Liver (tissue), 3 donors: ENCODE measurements around the gene LNX1.

Experiments used
- FOXA1 ChIP-seq: IDR thresholded peaks from 2 replicates; pipeline ENCODE4 v1.6.1; 2016; ENCODE audit warnings: antibody characterized with exemption
- GABPA ChIP-seq, 2 donors: IDR thresholded peaks in 1 of 2; conservative IDR thresholded peaks in 1 of 2; 2 replicates each; pipeline ENCODE4 v1.6.1; 2016; ENCODE audit warnings: antibody characterized with exemption in 2 of 2, mild to moderate bottlenecking in 1 of 2, moderate library complexity in 1 of 2
- JUND ChIP-seq, 2 donors: IDR thresholded peaks; 2 replicates each; pipeline ENCODE4 v1.6.1; 2016; ENCODE audit warnings: antibody characterized with exemption in 2 of 2
- NR2F2 ChIP-seq: IDR thresholded peaks from 2 replicates; pipeline ENCODE4 v1.6.1; 2016; ENCODE audit warnings: antibody characterized with exemption
- RAD21 ChIP-seq, 2 donors: IDR thresholded peaks; 2 replicates each; pipeline ENCODE4 v1.6.1; 2016; ENCODE audit warnings: antibody characterized with exemption in 2 of 2, mild to moderate bottlenecking in 2 of 2
- SP1 ChIP-seq: IDR thresholded peaks from 2 replicates; pipeline ENCODE4 v1.6.1; 2018; ENCODE audit warnings: antibody characterized with exemption, mild to moderate bottlenecking
- TAF1 ChIP-seq: conservative IDR thresholded peaks from 2 replicates; pipeline ENCODE4 v1.6.1; 2016; ENCODE audit warnings: antibody characterized with exemption, mild to moderate bottlenecking
- TF ChIP-seq, protein P1 (sequence below): IDR thresholded peaks from 2 replicates; pipeline ENCODE4 v1.6.1; 2016; ENCODE audit warnings: antibody characterized with exemption
- TF ChIP-seq, protein P2 (sequence below): fragments of 150-350 bp; IDR thresholded peaks from 2 replicates; pipeline ENCODE4 v1.5.1; 2017; ENCODE audit warnings: improper control_type of control experiment, low read depth, low read length; ENCODE audit not compliant: missing input control
- TF ChIP-seq, protein P3 (sequence below): IDR thresholded peaks from 2 replicates; pipeline ENCODE4 v1.6.1; 2016; ENCODE audit warnings: antibody characterized with exemption
- donor health status: healthy.
- donor health status: healthy.

DNA sequence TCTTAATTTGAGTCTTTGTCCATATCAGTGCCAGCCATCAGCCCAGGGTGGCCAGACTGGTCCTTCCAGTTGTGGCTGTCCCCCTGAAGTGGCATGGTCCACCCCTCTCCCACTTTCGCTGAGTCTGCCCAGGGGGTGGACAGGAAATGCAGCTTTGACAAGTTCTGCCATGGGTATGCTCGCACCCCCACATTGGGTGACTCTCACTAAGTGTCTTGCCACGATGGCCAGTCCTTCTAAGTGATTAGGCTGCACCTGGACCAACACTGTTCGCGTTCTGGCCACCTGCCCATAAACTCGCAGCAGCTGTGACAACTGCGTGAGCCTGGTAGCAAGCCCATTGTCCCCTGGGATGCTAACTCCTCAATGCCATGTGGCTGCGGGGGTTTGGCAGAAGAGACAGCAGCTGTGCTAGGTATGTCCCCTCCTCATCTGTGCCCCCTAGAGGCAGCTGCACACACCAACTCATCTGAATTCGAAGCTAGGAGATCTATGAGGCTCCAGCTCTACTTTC, 10.0 kb upstream of the LNX1 start:
- TF ChIP-seq, protein P1, sequence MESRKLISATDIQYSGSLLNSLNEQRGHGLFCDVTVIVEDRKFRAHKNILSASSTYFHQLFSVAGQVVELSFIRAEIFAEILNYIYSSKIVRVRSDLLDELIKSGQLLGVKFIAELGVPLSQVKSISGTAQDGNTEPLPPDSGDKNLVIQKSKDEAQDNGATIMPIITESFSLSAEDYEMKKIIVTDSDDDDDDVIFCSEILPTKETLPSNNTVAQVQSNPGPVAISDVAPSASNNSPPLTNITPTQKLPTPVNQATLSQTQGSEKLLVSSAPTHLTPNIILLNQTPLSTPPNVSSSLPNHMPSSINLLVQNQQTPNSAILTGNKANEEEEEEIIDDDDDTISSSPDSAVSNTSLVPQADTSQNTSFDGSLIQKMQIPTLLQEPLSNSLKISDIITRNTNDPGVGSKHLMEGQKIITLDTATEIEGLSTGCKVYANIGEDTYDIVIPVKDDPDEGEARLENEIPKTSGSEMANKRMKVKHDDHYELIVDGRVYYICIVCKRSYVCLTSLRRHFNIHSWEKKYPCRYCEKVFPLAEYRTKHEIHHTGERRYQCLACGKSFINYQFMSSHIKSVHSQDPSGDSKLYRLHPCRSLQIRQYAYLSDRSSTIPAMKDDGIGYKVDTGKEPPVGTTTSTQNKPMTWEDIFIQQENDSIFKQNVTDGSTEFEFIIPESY, result no peak
- TF ChIP-seq, protein P2, sequence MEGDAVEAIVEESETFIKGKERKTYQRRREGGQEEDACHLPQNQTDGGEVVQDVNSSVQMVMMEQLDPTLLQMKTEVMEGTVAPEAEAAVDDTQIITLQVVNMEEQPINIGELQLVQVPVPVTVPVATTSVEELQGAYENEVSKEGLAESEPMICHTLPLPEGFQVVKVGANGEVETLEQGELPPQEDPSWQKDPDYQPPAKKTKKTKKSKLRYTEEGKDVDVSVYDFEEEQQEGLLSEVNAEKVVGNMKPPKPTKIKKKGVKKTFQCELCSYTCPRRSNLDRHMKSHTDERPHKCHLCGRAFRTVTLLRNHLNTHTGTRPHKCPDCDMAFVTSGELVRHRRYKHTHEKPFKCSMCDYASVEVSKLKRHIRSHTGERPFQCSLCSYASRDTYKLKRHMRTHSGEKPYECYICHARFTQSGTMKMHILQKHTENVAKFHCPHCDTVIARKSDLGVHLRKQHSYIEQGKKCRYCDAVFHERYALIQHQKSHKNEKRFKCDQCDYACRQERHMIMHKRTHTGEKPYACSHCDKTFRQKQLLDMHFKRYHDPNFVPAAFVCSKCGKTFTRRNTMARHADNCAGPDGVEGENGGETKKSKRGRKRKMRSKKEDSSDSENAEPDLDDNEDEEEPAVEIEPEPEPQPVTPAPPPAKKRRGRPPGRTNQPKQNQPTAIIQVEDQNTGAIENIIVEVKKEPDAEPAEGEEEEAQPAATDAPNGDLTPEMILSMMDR, result peak; percentile 30
- TF ChIP-seq, protein P3, sequence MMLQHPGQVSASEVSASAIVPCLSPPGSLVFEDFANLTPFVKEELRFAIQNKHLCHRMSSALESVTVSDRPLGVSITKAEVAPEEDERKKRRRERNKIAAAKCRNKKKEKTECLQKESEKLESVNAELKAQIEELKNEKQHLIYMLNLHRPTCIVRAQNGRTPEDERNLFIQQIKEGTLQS, result no peak
- TF ChIP-seq JUND (IDR thresholded peaks at IDR 0.05) (no peak), GABPA (IDR thresholded peaks at IDR 0.05 in 1 of 2, conservative IDR thresholded peaks at IDR 0.05 in 1 of 2) (no peak), SP1 (no peak), TAF1 (no peak), RAD21 (IDR thresholded peaks at IDR 0.05) (peak; percentile 61 to 81), FOXA1 (no peak), NR2F2 (no peak)
